ENCODE data around the gene KLK1. TPM values are rescaled to one million over a fixed set of nuclear protein-coding genes. Genes with fewer than 3 reads are reported as not detected.

KLK1 gene
- total RNA-seq, 2 donors from 2014 or later: 104 to 130 TPM

DNA sequence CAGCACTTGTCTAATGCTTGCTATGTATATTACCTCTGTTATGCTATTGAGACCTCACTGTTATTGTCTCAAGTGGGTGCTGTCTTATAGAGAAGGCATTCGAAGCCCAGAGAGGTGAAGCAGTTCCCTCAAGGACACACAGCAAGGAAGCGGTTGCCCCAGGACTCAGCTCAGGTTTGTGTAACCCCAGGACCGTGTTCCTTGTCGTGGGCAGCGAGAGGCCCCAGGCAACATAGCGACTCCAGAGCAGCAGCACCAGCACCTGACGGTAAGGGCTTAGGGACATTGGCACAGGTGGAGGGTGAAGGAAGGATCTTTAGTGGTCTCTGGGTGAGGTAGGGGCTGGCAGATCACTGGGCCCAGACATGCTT, 7.4 kb upstream of the KLK1 start:
- Histone ChIP-seq H3K4me1 (no peaks in the 10 kb centered on the region), H3K9ac (ENCODE audit: low read depth in 2 of 2, low read length in 2 of 2) (peak overlapping the region; percentile 1 to 14), H3K9me3 (no peaks in the 10 kb centered on the region), H3K27ac (no peak overlapping the region), H3K36me3 (no peaks in the 10 kb centered on the region), H3K27me3 (no peaks in the 10 kb centered on the region), H3K4me3 (no peak overlapping the region)
- intact Hi-C loops (cut with DNase I): no loop called here
- TF ChIP-seq, protein P1, sequence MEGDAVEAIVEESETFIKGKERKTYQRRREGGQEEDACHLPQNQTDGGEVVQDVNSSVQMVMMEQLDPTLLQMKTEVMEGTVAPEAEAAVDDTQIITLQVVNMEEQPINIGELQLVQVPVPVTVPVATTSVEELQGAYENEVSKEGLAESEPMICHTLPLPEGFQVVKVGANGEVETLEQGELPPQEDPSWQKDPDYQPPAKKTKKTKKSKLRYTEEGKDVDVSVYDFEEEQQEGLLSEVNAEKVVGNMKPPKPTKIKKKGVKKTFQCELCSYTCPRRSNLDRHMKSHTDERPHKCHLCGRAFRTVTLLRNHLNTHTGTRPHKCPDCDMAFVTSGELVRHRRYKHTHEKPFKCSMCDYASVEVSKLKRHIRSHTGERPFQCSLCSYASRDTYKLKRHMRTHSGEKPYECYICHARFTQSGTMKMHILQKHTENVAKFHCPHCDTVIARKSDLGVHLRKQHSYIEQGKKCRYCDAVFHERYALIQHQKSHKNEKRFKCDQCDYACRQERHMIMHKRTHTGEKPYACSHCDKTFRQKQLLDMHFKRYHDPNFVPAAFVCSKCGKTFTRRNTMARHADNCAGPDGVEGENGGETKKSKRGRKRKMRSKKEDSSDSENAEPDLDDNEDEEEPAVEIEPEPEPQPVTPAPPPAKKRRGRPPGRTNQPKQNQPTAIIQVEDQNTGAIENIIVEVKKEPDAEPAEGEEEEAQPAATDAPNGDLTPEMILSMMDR (IDR thresholded peaks at IDR 0.05): no peak
- no peak for DNase-seq

DNA sequence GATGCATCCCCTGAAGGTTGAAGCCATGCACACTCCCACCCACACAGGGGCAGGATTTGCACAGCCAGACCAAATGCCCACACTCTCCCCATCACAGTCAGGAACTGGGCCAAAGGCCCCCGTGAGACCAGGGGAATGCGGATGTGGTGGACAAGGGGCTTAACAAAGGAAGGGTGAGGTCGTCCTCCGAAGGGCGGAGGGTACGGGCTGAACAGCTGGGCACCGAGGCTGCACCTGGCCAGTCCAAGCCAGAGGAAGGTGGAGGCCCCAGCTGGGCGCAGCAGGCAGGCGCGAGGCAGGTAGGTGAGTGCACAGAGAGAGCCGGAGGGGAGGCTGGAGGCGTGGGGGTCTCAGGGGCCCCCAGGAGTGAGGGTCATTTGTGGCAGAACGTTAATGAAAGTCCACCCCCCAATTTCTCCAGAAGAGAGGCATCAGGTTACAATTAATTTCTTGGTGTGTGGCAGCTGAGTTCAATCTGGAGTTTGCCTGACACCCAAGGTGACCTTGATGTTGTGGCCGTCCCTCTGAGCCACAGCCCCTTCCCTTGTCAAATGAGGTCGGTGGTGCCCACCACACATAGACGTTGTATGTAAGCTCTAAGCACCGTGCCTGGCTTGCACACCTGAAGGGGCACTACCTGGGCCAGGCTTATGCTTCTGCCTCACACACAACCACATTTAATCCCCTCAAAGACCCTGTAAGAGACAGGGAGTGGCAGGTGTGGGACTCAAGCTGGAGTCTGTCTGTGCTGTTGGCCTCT, 6.9 kb upstream of the KLK1 start:
- H3K27me3 ChIP-seq: no peaks in the 10 kb centered on the region
- H3K4me1 ChIP-seq: no peaks in the 10 kb centered on the region
- no peaks in the 10 kb centered on the region for H3K36me3 ChIP-seq
- DNase-seq: no peak
- TF ChIP-seq, protein P1 (IDR thresholded peaks at IDR 0.05): no peak
- peak overlapping the region; percentile 1 to 12 for H3K9ac ChIP-seq (ENCODE audit: low read depth in 2 of 2, low read length in 2 of 2)
- intact Hi-C loops (cut with DNase I): no loop called here
- H3K4me3 ChIP-seq: no peak overlapping the region
- no peaks in the 10 kb centered on the region for H3K9me3 ChIP-seq
- no peak overlapping the region for H3K27ac ChIP-seq

DNA sequence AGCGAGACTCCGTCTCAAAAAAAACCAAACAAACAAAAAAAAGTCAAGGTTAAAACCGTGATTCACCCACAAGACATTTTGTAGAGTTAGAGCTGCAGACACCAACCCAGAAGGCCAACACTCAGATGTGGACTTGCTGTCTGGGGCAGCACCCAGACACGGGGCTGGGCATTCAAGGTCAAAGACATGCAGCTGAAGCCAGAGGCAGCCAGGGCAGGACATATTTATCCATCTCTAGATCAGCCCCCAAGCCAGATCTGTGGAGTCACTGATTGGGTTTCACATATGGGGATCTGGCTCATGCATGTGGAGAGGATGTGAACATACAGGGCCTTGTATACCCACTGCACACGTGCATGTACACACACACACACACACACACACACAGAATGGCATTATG, 6.2 kb upstream of the KLK1 start:
- intact Hi-C loops (cut with DNase I): no loop called here
- H3K27ac ChIP-seq: no peak overlapping the region
- H3K27me3 ChIP-seq: no peaks in the 10 kb centered on the region
- no peaks in the 10 kb centered on the region for H3K9me3 ChIP-seq
- TF ChIP-seq, protein P1 (IDR thresholded peaks at IDR 0.05): no peak
- H3K36me3 ChIP-seq: no peaks in the 10 kb centered on the region
- no peak overlapping the region for H3K4me3 ChIP-seq
- H3K9ac ChIP-seq (ENCODE audit: low read depth in 2 of 2, low read length in 2 of 2): no peak overlapping the region
- no peak for DNase-seq
- H3K4me1 ChIP-seq: no peaks in the 10 kb centered on the region

DNA sequence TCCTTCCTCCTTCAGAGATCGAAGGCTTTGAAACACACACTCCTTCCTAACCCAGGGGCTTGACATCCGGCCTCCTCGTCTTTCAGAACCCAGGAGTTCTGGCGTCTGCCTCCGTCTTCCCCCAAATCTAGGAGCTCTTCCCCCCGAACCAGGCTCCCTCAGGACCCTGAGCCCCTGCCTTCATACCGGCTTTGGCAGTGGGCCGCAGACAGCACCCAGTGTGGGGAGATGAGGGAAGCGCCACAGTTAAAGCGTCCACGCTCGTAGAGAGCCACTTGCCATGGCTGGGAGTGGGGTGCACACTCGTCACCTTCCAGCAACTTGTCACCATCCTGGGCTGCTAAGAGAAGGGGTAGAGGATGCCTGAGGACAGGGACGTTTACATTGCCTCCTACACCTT, 3.9 kb upstream of the KLK1 start:
- H3K4me3 ChIP-seq: no peak overlapping the region
- TF ChIP-seq, protein P1 (IDR thresholded peaks at IDR 0.05): no peak
- no peak overlapping the region for H3K9ac ChIP-seq (ENCODE audit: low read depth in 2 of 2, low read length in 2 of 2)
- DNase-seq: no peak
- H3K36me3 ChIP-seq: no peaks in the 10 kb centered on the region
- no peaks in the 10 kb centered on the region for H3K9me3 ChIP-seq
- H3K27ac ChIP-seq: no peak overlapping the region
- intact Hi-C loops (cut with DNase I): no loop called here
- H3K27me3 ChIP-seq: no peaks in the 10 kb centered on the region
- H3K4me1 ChIP-seq: no peaks in the 10 kb centered on the region

DNA sequence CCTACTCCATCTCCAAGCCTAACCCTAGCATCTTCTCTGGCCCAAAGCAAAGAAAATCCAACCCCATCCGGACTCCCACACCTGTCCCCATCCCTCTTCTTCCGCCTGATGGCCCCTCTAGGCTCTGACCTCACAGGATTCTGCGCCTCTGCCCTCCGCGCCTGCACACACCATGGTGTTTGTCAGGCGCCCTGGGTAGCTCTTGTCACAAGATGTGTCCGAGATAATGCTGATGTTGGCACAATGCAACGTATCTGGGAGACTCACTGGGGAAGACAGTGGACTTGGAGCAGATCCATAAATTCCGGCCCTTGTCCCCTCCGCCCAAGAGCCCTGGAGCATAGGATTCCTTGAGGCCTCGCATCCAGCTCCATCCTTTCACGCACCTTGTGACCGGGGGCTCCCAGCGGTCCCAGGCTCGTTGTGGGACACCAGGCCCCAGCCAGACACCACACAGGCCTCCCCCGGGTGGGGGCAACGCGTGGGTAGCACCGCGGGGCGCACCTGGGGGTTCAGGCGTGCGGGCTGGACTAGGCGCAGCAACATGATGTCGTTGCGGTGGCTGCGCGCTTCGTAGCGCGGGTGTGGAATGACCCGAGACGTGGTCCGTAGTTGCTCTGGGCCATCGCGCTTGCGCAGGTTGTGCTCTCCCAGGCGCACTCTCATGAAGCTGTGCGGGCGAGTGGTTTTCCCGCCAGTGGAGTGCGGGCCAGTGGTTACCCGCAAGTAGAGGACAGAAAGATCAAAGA, 3.1 kb upstream of the KLK1 start:
- DNase-seq: no peak
- intact Hi-C loops (cut with DNase I): no loop called here
- H3K27me3 ChIP-seq: no peaks in the 10 kb centered on the region

More for the DNA sequence above, 3.1 kb upstream of the KLK1 start:
- H3K27ac ChIP-seq: no peak overlapping the region
- H3K36me3 ChIP-seq: no peaks in the 10 kb centered on the region
- H3K9ac ChIP-seq (ENCODE audit: low read depth in 2 of 2, low read length in 2 of 2): no peak overlapping the region
- H3K4me1 ChIP-seq: no peaks in the 10 kb centered on the region
- TF ChIP-seq, protein P1 (IDR thresholded peaks at IDR 0.05): no peak
- no peak overlapping the region for H3K4me3 ChIP-seq
- no peaks in the 10 kb centered on the region for H3K9me3 ChIP-seq

All from colonic mucosa (tissue), 4 donors.